Esophagus muscularis mucosa (tissue), 3 donors: Measurements from ENCODE around the gene ZNF487.

Source experiments
- POLR2AphosphoS5 ChIP-seq, 2 donors: sonication (generic); formaldehyde crosslinking; IDR thresholded peaks; one replicate each; pipeline ENCODE4 v1.6.1; 2017; ENCODE audit warnings: antibody characterized with exemption in 2 of 2
- TF ChIP-seq, protein P1 (sequence below), 3 experiments: fragments of 200-600 bp in 2 of 3; fragments of 450-650 bp in 1 of 3; sonication (generic) in 2 of 3; IDR thresholded peaks; one replicate each; pipeline ENCODE4 v1.5.1; 2017 to 2019; ENCODE audit warnings: antibody characterized with exemption in 3 of 3, mild to moderate bottlenecking in 2 of 3, moderate library complexity in 1 of 3

DNA sequence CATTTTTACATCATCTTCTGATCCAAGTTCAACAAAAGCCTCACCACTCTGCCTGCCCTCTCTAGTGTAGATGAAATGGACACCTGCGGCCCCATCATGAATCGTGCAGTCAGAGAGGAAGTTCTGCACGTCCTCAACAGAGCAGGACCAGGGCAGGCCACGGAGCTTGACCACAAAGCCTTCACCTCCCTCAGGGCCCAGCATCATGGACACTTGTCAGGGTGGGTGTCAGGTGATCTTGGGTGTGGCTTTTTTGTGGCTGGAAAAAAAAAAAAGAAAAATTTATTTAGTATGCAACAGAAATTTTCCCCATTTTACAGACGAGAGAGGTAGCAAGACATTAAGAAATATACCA, 49.3 kb upstream of the ZNF487 start:
- TF ChIP-seq POLR2AphosphoS5 (IDR thresholded peaks at IDR 0.05), result no peak
- TF ChIP-seq, protein P1, sequence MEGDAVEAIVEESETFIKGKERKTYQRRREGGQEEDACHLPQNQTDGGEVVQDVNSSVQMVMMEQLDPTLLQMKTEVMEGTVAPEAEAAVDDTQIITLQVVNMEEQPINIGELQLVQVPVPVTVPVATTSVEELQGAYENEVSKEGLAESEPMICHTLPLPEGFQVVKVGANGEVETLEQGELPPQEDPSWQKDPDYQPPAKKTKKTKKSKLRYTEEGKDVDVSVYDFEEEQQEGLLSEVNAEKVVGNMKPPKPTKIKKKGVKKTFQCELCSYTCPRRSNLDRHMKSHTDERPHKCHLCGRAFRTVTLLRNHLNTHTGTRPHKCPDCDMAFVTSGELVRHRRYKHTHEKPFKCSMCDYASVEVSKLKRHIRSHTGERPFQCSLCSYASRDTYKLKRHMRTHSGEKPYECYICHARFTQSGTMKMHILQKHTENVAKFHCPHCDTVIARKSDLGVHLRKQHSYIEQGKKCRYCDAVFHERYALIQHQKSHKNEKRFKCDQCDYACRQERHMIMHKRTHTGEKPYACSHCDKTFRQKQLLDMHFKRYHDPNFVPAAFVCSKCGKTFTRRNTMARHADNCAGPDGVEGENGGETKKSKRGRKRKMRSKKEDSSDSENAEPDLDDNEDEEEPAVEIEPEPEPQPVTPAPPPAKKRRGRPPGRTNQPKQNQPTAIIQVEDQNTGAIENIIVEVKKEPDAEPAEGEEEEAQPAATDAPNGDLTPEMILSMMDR (IDR thresholded peaks at IDR 0.05), result no peak
